GM23338 (cell line): ENCODE results near the gene CMTM2. TPM values are rescaled to one million over a fixed set of nuclear protein-coding genes. Genes with fewer than 3 reads are reported as not detected.

Source experiments
- ATAC-seq: fragments of 200-7000 bp; cut with Tn5 transposase; 3 replicates; pipeline ENCODE4 v1.9.1; 2020
- DNase-seq: peaks from one replicate; pipeline ENCODE4 v3.0.0-alpha.2; 2015; ENCODE audit warnings: low spot score
- H2AFZ ChIP-seq: fragments of 200-600 bp; sonication (generic); 2 replicates; pipeline ENCODE4 v1.8.0; 2016; ENCODE audit warnings: antibody characterized with exemption, mild to moderate bottlenecking, moderate library complexity
- H3F3A ChIP-seq: fragments of 200-600 bp; sonication (generic); replicated peaks from 2 replicates; pipeline ENCODE4 v1.8.0; 2017; ENCODE audit warnings: antibody characterized with exemption, mixed run types, low read depth
- H3K27ac ChIP-seq: fragments of 200-600 bp; sonication (generic); 2 replicates; pipeline ENCODE4 v1.6.1; 2016; ENCODE audit warnings: low read depth
- H3K27me3 ChIP-seq: fragments of 200-600 bp; sonication (generic); 2 replicates; pipeline ENCODE4 v1.8.0; 2016; ENCODE audit warnings: mild to moderate bottlenecking, mixed run types, moderate library complexity; ENCODE audit not compliant: insufficient read depth
- H3K36me3 ChIP-seq: fragments of 200-600 bp; sonication (generic); 2 replicates; pipeline ENCODE4 v1.8.0; 2016; ENCODE audit warnings: mild to moderate bottlenecking; ENCODE audit not compliant: insufficient read depth
- H3K4me1 ChIP-seq: fragments of 200-600 bp; sonication (generic); 2 replicates; pipeline ENCODE4 v1.8.0; 2016; ENCODE audit warnings: mild to moderate bottlenecking, moderate library complexity; ENCODE audit not compliant: insufficient read depth
- H3K4me2 ChIP-seq: fragments of 200-600 bp; sonication (generic); 2 replicates; pipeline ENCODE4 v1.7.1; 2017; ENCODE audit warnings: mixed run types
- H3K4me3 ChIP-seq: fragments of 200-600 bp; sonication (generic); 2 replicates; pipeline ENCODE4 v1.6.1; 2016; ENCODE audit warnings: mixed run types
- H3K79me2 ChIP-seq: fragments of 200-600 bp; sonication (generic); replicated peaks from 2 replicates; pipeline ENCODE4 v1.8.0; 2017; ENCODE audit warnings: mild to moderate bottlenecking; ENCODE audit not compliant: insufficient read depth
- H3K9me2 ChIP-seq: fragments of 200-600 bp; sonication (generic); 2 replicates; pipeline ENCODE4 v1.8.0; 2017; ENCODE audit not compliant: insufficient read depth
- H4K20me1 ChIP-seq: fragments of 200-600 bp; sonication (generic); replicated peaks from 2 replicates; pipeline ENCODE4 v1.8.0; 2017; ENCODE audit warnings: mild to moderate bottlenecking; ENCODE audit not compliant: insufficient read depth
- H3K27ac Mint-ChIP-seq: 2 replicates; pipeline ENCODE4 v1.8.0; 2020; ENCODE audit warnings: inconsistent platforms, mild to moderate bottlenecking, moderate library complexity, mixed read lengths
- H3K27me3 Mint-ChIP-seq: 3 replicates; pipeline ENCODE4 v1.8.0; 2022; ENCODE audit warnings: low read depth, mild to moderate bottlenecking, moderate library complexity, mixed read lengths, inconsistent platforms; ENCODE audit not compliant: insufficient read depth, poor library complexity
- H3K36me3 Mint-ChIP-seq: 3 replicates; pipeline ENCODE4 v1.8.0; 2021; ENCODE audit warnings: low read depth, mild to moderate bottlenecking, inconsistent platforms, moderate library complexity, mixed read lengths
- H3K4me1 Mint-ChIP-seq: 3 replicates; pipeline ENCODE4 v1.8.0; 2020; ENCODE audit warnings: mild to moderate bottlenecking, inconsistent platforms, mixed read lengths
- H3K4me3 Mint-ChIP-seq: 3 replicates; pipeline ENCODE4 v1.8.0; 2021; ENCODE audit warnings: moderate library complexity, mild to moderate bottlenecking, inconsistent platforms, mixed read lengths
- H3K9me3 Mint-ChIP-seq: 3 replicates; pipeline ENCODE4 v1.8.0; 2020; ENCODE audit warnings: moderate library complexity, mild to moderate bottlenecking, inconsistent platforms, mixed read lengths
- CREB1 ChIP-seq: fragments of 250-450 bp; sonication (Bioruptor Pico); IDR thresholded peaks from 2 replicates; pipeline ENCODE4 v1.5.0; 2020; ENCODE audit warnings: low read depth, mild to moderate bottlenecking, moderate library complexity
- CTCF ChIP-seq, 2 experiments: fragments of 200-600 bp in 1 of 2; sonication (generic) in 1 of 2; conservative IDR thresholded peaks; 2 replicates each; pipeline versions ENCODE4 v1.5.1 to v1.6.1; 2016 to 2017; ENCODE audit warnings: antibody characterized with exemption in 2 of 2, low read depth in 2 of 2, mild to moderate bottlenecking in 2 of 2, moderate library complexity in 1 of 2
- ETS1 ChIP-seq: IDR thresholded peaks from 2 replicates; pipeline ENCODE4 v1.6.1; 2016; ENCODE audit warnings: antibody characterized with exemption
- EZH2 ChIP-seq: fragments of 200-600 bp; sonication (generic); IDR thresholded peaks from one replicate; pipeline ENCODE4 v1.8.0; 2017; ENCODE audit warnings: antibody characterized with exemption, mild to moderate bottlenecking, low read depth; ENCODE audit not compliant: unreplicated experiment
- EZH2phosphoT487 ChIP-seq: fragments of 200-600 bp; sonication (generic); IDR thresholded peaks from one replicate; pipeline ENCODE4 v1.8.1; 2018; ENCODE audit warnings: antibody characterized with exemption; ENCODE audit not compliant: unreplicated experiment
- JUNB ChIP-seq: IDR thresholded peaks from one replicate; pipeline ENCODE4 v1.6.1; 2016; ENCODE audit warnings: antibody characterized with exemption; ENCODE audit not compliant: unreplicated experiment
- NANOG ChIP-seq: IDR thresholded peaks from 2 replicates; pipeline ENCODE4 v1.6.1; 2016; ENCODE audit warnings: antibody characterized with exemption, borderline replicate concordance
- POLR2AphosphoS5 ChIP-seq: IDR thresholded peaks from 2 replicates; pipeline ENCODE4 v1.6.1; 2016; ENCODE audit warnings: antibody characterized with exemption, low read depth
- REST ChIP-seq: IDR thresholded peaks from one replicate; pipeline ENCODE4 v1.6.1; 2018; ENCODE audit warnings: antibody characterized with exemption; ENCODE audit not compliant: unreplicated experiment
- STAT1 ChIP-seq: IDR thresholded peaks from one replicate; pipeline ENCODE4 v1.6.1; 2016; ENCODE audit warnings: antibody characterized with exemption; ENCODE audit not compliant: unreplicated experiment
- ZNF114 ChIP-seq: fragments of 250-450 bp; sonication (Bioruptor Pico); IDR thresholded peaks from 2 replicates; pipeline ENCODE4 v1.5.0; 2020; ENCODE audit warnings: mild to moderate bottlenecking, moderate library complexity
- ZNF331 ChIP-seq: fragments of 250-450 bp; sonication (Bioruptor Pico); IDR thresholded peaks from 2 replicates; pipeline ENCODE4 v1.5.0; 2020; ENCODE audit warnings: low read depth, mild to moderate bottlenecking, moderate library complexity
- ZNF462 ChIP-seq: fragments of 250-450 bp; sonication (Bioruptor Pico); IDR thresholded peaks from 2 replicates; pipeline ENCODE4 v1.5.0; 2020; ENCODE audit warnings: mild to moderate bottlenecking, moderate library complexity
- polyA plus RNA-seq: library from polyadenylated mRNA; unstranded; fragments of >200 nt; fragmentation: Nextera tagmentation; extraction: Ambion mirVana; gene quantifications from 2 replicates; pipeline ENCODE4 v1.2.1, GENCODE V29; 2016
- total RNA-seq: library from RNA; depleted of rRNA; stranded (reverse); fragments of >200 nt; shearing (Covaris generic); gene quantifications from 2 replicates; pipeline ENCODE4 v1.2.3, GENCODE V29; 2014

Gene CMTM2
- total and polyA plus RNA-seq, 2 experiments from 2014 or later, result not detected

- H3K4me1 Mint-ChIP-seq, result peaks cover 24% of the 10 kb centered on the region
- no peak overlapping the region for H3K4me3 Mint-ChIP-seq
Observed at GRCh38 chr16:66616169-66616568, 36.9 kb downstream of the CMTM2 start.

More at GRCh38 chr16:66616169-66616568, 36.9 kb downstream of the CMTM2 start:
- no peaks in the 10 kb centered on the region; the same call in 2 of the 3 replicates for H3K9me3 Mint-ChIP-seq
- Histone ChIP-seq H4K20me1 (peaks cover 5% of the 10 kb centered on the region; the same call in 1 of the 2 replicates), H3K4me1 (peaks cover 16% of the 10 kb centered on the region), H3K27me3 (no peaks in the 10 kb centered on the region), H3K9me2 (no peaks in the 10 kb centered on the region), H3K36me3 (0 out of 2 replicates have a peak, but pooled peaks cover 5% of the 10 kb centered on the region), H2AFZ (no peak overlapping the region), H3K4me2 (no peak overlapping the region), H3F3A (no peaks in the 10 kb centered on the region), H3K79me2 (no peaks in the 10 kb centered on the region), H3K4me3 (no peak overlapping the region), H3K27ac (no peak overlapping the region)
- no peak for DNase-seq
- H3K27ac Mint-ChIP-seq, result no peak overlapping the region
- TF ChIP-seq EZH2phosphoT487 (no peak), ETS1 (no peak), NANOG (no peak), JUNB (no peak), REST (no peak), CTCF (conservative IDR thresholded peaks at IDR 0.05; ENCODE audit: low read depth in 2 of 2) (no peak), POLR2AphosphoS5 (no peak), ZNF114 (CRISPR knock-in tag) (no peak), EZH2 (no peak), ZNF331 (CRISPR knock-in tag) (no peak), STAT1 (no peak), CREB1 (no peak), ZNF462 (CRISPR knock-in tag) (no peak)
- no peaks in the 10 kb centered on the region for H3K27me3 Mint-ChIP-seq
- H3K36me3 Mint-ChIP-seq, result peaks cover 47% of the 10 kb centered on the region
- no peak for ATAC-seq
